Epithelial cell of esophagus (primary cell): Measurements from ENCODE around the gene AQR.
"Not testable (repeated sequence)": the region's sequence is repeated elsewhere in the genome, so short reads cannot be mapped to it uniquely, and the experiment has no call there.

Experiments used
- DNase-seq: peaks from one replicate; pipeline ENCODE4 v3.0.0; 2010; ENCODE audit warnings: low read depth
- H3K4me3 ChIP-seq: 2 replicates; pipeline ENCODE4 v1.5.1; 2011; ENCODE audit warnings: mild to moderate bottlenecking, low read length, control low read depth
- TF ChIP-seq, protein P1 (sequence below): IDR thresholded peaks from 2 replicates; pipeline ENCODE4 v1.5.1; 2011; ENCODE audit warnings: low read depth, mild to moderate bottlenecking, low read length, control low read depth, inconsistent platforms; ENCODE audit not compliant: insufficient read depth; ENCODE audit errors: missing control alignments

The AQR gene

DNA sequence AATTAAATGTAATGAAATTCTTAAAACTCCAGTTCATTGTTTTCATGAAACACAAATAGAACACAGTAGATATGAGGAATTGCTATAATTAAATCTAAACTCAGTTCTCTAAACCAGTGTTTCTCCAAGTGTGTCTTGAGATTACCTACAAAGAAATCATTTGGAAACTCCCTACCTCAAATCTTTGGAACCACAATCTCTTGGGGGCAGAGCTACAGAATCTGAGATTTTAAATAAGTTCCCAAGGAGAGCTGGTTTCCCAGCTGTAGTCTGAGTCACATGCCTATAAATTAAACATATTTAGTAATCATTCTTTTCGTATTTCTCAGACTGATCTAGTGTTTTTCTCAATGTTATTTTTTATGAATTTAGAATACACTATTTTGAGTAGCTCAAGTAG is 157.2 kb downstream of the AQR start:
- TF ChIP-seq, protein P1, sequence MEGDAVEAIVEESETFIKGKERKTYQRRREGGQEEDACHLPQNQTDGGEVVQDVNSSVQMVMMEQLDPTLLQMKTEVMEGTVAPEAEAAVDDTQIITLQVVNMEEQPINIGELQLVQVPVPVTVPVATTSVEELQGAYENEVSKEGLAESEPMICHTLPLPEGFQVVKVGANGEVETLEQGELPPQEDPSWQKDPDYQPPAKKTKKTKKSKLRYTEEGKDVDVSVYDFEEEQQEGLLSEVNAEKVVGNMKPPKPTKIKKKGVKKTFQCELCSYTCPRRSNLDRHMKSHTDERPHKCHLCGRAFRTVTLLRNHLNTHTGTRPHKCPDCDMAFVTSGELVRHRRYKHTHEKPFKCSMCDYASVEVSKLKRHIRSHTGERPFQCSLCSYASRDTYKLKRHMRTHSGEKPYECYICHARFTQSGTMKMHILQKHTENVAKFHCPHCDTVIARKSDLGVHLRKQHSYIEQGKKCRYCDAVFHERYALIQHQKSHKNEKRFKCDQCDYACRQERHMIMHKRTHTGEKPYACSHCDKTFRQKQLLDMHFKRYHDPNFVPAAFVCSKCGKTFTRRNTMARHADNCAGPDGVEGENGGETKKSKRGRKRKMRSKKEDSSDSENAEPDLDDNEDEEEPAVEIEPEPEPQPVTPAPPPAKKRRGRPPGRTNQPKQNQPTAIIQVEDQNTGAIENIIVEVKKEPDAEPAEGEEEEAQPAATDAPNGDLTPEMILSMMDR, result no peak
- H3K4me3 ChIP-seq, result no peak overlapping the region
- no peak for DNase-seq

DNA sequence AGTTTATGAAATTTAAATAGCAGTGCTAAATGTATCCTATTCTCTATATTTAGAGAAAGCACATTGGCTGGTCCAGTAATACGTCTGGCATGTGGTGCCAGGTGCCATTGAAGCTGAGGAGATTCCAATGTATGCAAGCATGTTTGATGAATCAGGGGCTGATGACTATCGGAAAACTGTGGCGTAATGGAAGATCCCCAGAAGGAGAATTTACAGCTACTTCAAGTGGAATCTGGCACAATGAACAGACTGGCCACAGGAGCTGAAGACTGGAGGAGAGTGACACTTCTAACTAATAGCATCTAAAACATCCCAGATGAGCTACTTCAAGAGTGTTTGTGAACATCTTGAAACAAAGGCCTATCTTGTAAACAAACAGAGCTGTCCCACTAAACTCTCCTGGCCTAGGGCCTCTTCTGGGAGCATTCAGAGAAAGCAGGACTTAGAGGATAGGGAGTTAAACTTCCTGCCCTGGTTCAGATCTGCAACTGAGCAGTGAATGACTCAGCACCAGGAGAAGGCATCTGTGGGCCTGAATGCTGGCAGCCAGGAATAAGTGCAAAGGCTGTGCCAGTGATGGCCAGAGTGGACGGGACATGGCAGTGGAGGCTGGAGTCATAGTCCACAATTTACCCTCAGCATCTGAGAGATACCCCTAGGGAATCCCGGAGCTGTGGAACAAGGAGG is 159.0 kb downstream of the AQR start:
- peak; percentile 95 for DNase-seq
- TF ChIP-seq, protein P1, result no peak
- no peak overlapping the region for H3K4me3 ChIP-seq

DNA sequence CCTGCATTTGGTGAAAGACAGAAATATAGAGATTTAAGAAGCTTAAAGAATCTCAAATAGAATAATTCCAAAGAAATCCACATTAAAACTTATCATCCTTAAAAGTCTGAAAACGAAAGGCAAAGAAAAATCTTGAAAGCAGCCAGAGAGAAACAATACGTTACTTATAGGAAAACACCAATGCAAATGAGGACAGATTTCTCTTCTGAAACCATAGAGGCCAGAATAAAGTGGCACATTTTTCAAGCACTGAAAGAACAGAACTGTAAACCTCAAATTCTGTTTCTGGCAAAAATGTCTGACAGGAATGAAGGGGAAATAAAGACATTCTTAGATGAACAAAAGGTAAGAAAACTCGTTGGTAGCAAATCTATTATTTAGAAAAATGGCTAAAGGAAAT is 160.4 kb downstream of the AQR start:
- H3K4me3 ChIP-seq, result no peak overlapping the region
- DNase-seq, result no peak
- TF ChIP-seq, protein P1, result no peak

DNA sequence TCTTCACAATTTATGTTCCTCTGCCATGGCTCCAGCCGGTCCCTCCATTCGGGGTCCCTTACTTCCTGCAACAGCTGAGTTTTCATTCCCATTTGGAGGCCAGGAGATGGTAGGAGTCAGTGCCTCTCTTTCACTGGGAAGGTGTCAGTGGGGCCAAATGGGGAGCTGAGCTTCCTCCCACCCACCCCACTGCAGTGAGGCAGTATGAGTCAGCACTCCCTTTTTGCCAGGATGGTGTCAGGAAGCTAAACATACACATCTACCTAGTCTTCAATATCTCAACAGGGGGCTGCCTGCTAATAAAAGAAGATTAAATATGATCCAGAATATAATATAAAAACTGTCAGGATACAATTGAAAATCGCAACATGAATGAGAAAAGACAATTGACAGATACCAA is 161.5 kb downstream of the AQR start:
- TF ChIP-seq, protein P1, result no peak
- H3K4me3 ChIP-seq, result no peak overlapping the region
- DNase-seq, result peak; percentile 47

DNA sequence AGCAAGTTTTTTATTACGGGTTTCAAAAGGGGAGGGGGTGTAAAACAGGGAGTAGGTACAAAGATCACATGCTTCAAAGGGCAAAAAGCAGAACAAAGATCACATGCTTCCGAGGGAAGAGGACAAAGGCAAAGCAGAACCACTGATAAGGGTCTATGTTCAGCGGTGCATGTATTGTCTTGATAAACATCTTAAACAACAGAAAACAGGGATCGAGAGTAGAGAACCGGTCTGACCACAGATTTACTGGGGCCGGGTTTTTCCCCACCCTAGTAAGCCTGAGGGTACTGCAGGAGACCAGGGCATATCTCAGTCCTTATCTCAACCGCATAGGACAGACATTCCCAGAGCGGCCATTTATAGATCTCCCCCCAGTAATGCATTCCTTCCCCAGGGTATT is 162.3 kb downstream of the AQR start:
- H3K4me3 ChIP-seq, DNase-seq: not testable (repeated sequence)

DNA sequence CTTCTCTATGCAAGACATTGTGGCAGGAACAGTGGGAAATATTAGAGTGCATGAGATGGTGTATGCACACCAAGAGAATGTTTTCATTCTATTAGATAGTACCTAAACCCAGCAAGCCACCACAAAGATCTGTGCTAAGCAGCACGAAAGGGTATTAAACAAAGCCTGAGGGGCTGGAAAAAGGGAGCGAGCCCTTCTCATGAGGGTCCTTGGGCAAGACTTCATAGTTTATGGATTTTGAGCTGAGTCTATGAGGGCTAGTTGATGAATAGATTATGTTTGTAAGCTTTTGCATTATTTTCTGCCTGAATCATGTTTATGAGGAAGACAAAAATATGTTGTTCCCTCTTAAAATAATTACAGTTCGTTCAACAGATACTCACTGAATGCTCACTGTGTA is 164.8 kb downstream of the AQR start:
- no peak for DNase-seq
- TF ChIP-seq, protein P1, result no peak
- no peak overlapping the region for H3K4me3 ChIP-seq

DNA sequence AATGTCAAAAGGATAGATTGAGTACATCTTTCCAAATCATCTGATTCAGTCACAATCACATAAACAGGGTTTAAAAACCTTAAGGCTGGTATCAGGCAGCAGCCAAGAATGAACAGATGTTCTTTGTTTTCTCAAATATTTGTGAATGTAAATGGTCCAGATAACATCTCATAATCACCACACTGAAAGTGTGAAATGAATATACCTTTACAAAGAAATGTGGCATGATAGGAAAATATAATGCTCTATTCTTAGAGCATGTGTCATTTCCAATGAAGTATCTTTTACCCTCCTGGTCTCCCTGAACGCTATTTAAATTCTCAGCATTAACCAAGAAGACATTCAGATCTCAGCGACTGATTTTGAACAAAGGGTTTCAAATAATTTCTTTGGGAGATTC is 165.4 kb downstream of the AQR start:
- TF ChIP-seq, protein P1, result no peak
- H3K4me3 ChIP-seq, result no peak overlapping the region

More for the DNA sequence above, 165.4 kb downstream of the AQR start:
- DNase-seq, result no peak
